Ammon's horn (tissue), 1 donor: ENCODE data around the gene PRR12.

Experiments used
- DNase-seq: peaks from one replicate; pipeline ENCODE4 v3.0.0-alpha.2; 2016; ENCODE audit warnings: low spot score

PRR12 gene

GRCh38 chr19:49646586-49646985 is 55.6 kb downstream of the PRR12 start:
- no peak for DNase-seq

- no peak for DNase-seq
These were observed 60.2 kb downstream of the PRR12 start for GRCh38 chr19:49651029-49651819.

GRCh38 chr19:49651820-49652550 is 61.0 kb downstream of the PRR12 start:
- no peak for DNase-seq

GRCh38 chr19:49652551-49653465 is 61.8 kb downstream of the PRR12 start:
- no peak for DNase-seq

- no peak for DNase-seq
These were observed 62.5 kb downstream of the PRR12 start for GRCh38 chr19:49653466-49653806.

- no peak for DNase-seq
These were observed 63.6 kb downstream of the PRR12 start for GRCh38 chr19:49654581-49654980.

- DNase-seq = no peak
These were observed 64.8 kb downstream of the PRR12 start for GRCh38 chr19:49655570-49656455.

GRCh38 chr19:49656456-49657109 is 65.6 kb downstream of the PRR12 start:
- DNase-seq = no peak

GRCh38 chr19:49657493-49658138 is 66.6 kb downstream of the PRR12 start:
- DNase-seq = no peak

- no peak for DNase-seq
These were observed 67.1 kb downstream of the PRR12 start for GRCh38 chr19:49658139-49658517.

- DNase-seq = no peak
These were observed 67.8 kb downstream of the PRR12 start for GRCh38 chr19:49658566-49659442.

GRCh38 chr19:49660338-49660961 is 69.5 kb downstream of the PRR12 start:
- DNase-seq = no peak

GRCh38 chr19:49662011-49662410 is 71.0 kb downstream of the PRR12 start:
- no peak for DNase-seq

GRCh38 chr19:49663224-49663623 is 72.2 kb downstream of the PRR12 start:
- no peak for DNase-seq

GRCh38 chr19:49664171-49665035 is 73.4 kb downstream of the PRR12 start:
- peak; percentile 93 for DNase-seq

GRCh38 chr19:49665036-49665350 is 74.0 kb downstream of the PRR12 start:
- no peak for DNase-seq

- DNase-seq = peak; percentile 94
These were observed 74.6 kb downstream of the PRR12 start, which contains the start of the genes BCL2L12 and IRF3 for GRCh38 chr19:49665351-49666119. Gene BCL2L12, plus strand, starts transcription at chr19:49665933. Its CDS starts 760 bp downstream, at chr19:49666693. Gene IRF3, minus strand, starts transcription at chr19:49665857. Its CDS starts 1,019 bp downstream, at chr19:49664838.
